GM23338 (cell line): ENCODE results near the gene PGF. TPM values are rescaled to one million over a fixed set of nuclear protein-coding genes. Genes with fewer than 3 reads are reported as not detected.

Source experiments
- ATAC-seq: fragments of 200-7000 bp; cut with Tn5 transposase; 3 replicates; pipeline ENCODE4 v1.9.1; 2020
- DNase-seq: peaks from one replicate; pipeline ENCODE4 v3.0.0-alpha.2; 2015; ENCODE audit warnings: low spot score
- H2AFZ ChIP-seq: fragments of 200-600 bp; sonication (generic); 2 replicates; pipeline ENCODE4 v1.8.0; 2016; ENCODE audit warnings: antibody characterized with exemption, mild to moderate bottlenecking, moderate library complexity
- H3F3A ChIP-seq: fragments of 200-600 bp; sonication (generic); replicated peaks from 2 replicates; pipeline ENCODE4 v1.8.0; 2017; ENCODE audit warnings: antibody characterized with exemption, mixed run types, low read depth
- H3K27ac ChIP-seq: fragments of 200-600 bp; sonication (generic); 2 replicates; pipeline ENCODE4 v1.6.1; 2016; ENCODE audit warnings: low read depth
- H3K27me3 ChIP-seq: fragments of 200-600 bp; sonication (generic); 2 replicates; pipeline ENCODE4 v1.8.0; 2016; ENCODE audit warnings: mild to moderate bottlenecking, mixed run types, moderate library complexity; ENCODE audit not compliant: insufficient read depth
- H3K36me3 ChIP-seq: fragments of 200-600 bp; sonication (generic); 2 replicates; pipeline ENCODE4 v1.8.0; 2016; ENCODE audit warnings: mild to moderate bottlenecking; ENCODE audit not compliant: insufficient read depth
- H3K4me1 ChIP-seq: fragments of 200-600 bp; sonication (generic); 2 replicates; pipeline ENCODE4 v1.8.0; 2016; ENCODE audit warnings: mild to moderate bottlenecking, moderate library complexity; ENCODE audit not compliant: insufficient read depth
- H3K4me2 ChIP-seq: fragments of 200-600 bp; sonication (generic); 2 replicates; pipeline ENCODE4 v1.7.1; 2017; ENCODE audit warnings: mixed run types
- H3K4me3 ChIP-seq: fragments of 200-600 bp; sonication (generic); 2 replicates; pipeline ENCODE4 v1.6.1; 2016; ENCODE audit warnings: mixed run types
- H3K79me2 ChIP-seq: fragments of 200-600 bp; sonication (generic); replicated peaks from 2 replicates; pipeline ENCODE4 v1.8.0; 2017; ENCODE audit warnings: mild to moderate bottlenecking; ENCODE audit not compliant: insufficient read depth
- H3K9me2 ChIP-seq: fragments of 200-600 bp; sonication (generic); 2 replicates; pipeline ENCODE4 v1.8.0; 2017; ENCODE audit not compliant: insufficient read depth
- H4K20me1 ChIP-seq: fragments of 200-600 bp; sonication (generic); replicated peaks from 2 replicates; pipeline ENCODE4 v1.8.0; 2017; ENCODE audit warnings: mild to moderate bottlenecking; ENCODE audit not compliant: insufficient read depth
- H3K27ac Mint-ChIP-seq: 2 replicates; pipeline ENCODE4 v1.8.0; 2020; ENCODE audit warnings: inconsistent platforms, mild to moderate bottlenecking, moderate library complexity, mixed read lengths
- H3K27me3 Mint-ChIP-seq: 3 replicates; pipeline ENCODE4 v1.8.0; 2022; ENCODE audit warnings: low read depth, mild to moderate bottlenecking, moderate library complexity, mixed read lengths, inconsistent platforms; ENCODE audit not compliant: insufficient read depth, poor library complexity
- H3K36me3 Mint-ChIP-seq: 3 replicates; pipeline ENCODE4 v1.8.0; 2021; ENCODE audit warnings: low read depth, mild to moderate bottlenecking, inconsistent platforms, moderate library complexity, mixed read lengths
- H3K4me1 Mint-ChIP-seq: 3 replicates; pipeline ENCODE4 v1.8.0; 2020; ENCODE audit warnings: mild to moderate bottlenecking, inconsistent platforms, mixed read lengths
- H3K4me3 Mint-ChIP-seq: 3 replicates; pipeline ENCODE4 v1.8.0; 2021; ENCODE audit warnings: moderate library complexity, mild to moderate bottlenecking, inconsistent platforms, mixed read lengths
- H3K9me3 Mint-ChIP-seq: 3 replicates; pipeline ENCODE4 v1.8.0; 2020; ENCODE audit warnings: moderate library complexity, mild to moderate bottlenecking, inconsistent platforms, mixed read lengths
- CREB1 ChIP-seq: fragments of 250-450 bp; sonication (Bioruptor Pico); IDR thresholded peaks from 2 replicates; pipeline ENCODE4 v1.5.0; 2020; ENCODE audit warnings: low read depth, mild to moderate bottlenecking, moderate library complexity
- EZH2 ChIP-seq: fragments of 200-600 bp; sonication (generic); IDR thresholded peaks from one replicate; pipeline ENCODE4 v1.8.0; 2017; ENCODE audit warnings: antibody characterized with exemption, mild to moderate bottlenecking, low read depth; ENCODE audit not compliant: unreplicated experiment
- JUNB ChIP-seq: IDR thresholded peaks from one replicate; pipeline ENCODE4 v1.6.1; 2016; ENCODE audit warnings: antibody characterized with exemption; ENCODE audit not compliant: unreplicated experiment
- NANOG ChIP-seq: IDR thresholded peaks from 2 replicates; pipeline ENCODE4 v1.6.1; 2016; ENCODE audit warnings: antibody characterized with exemption, borderline replicate concordance
- POLR2AphosphoS5 ChIP-seq: IDR thresholded peaks from 2 replicates; pipeline ENCODE4 v1.6.1; 2016; ENCODE audit warnings: antibody characterized with exemption, low read depth
- STAT1 ChIP-seq: IDR thresholded peaks from one replicate; pipeline ENCODE4 v1.6.1; 2016; ENCODE audit warnings: antibody characterized with exemption; ENCODE audit not compliant: unreplicated experiment
- ZNF114 ChIP-seq: fragments of 250-450 bp; sonication (Bioruptor Pico); IDR thresholded peaks from 2 replicates; pipeline ENCODE4 v1.5.0; 2020; ENCODE audit warnings: mild to moderate bottlenecking, moderate library complexity
- polyA plus RNA-seq: library from polyadenylated mRNA; unstranded; fragments of >200 nt; fragmentation: Nextera tagmentation; extraction: Ambion mirVana; gene quantifications from 2 replicates; pipeline ENCODE4 v1.2.1, GENCODE V29; 2016
- total RNA-seq: library from RNA; depleted of rRNA; stranded (reverse); fragments of >200 nt; shearing (Covaris generic); gene quantifications from 2 replicates; pipeline ENCODE4 v1.2.3, GENCODE V29; 2014
- TF ChIP-seq, protein P1 (sequence below): fragments of 250-450 bp; sonication (Bioruptor Pico); IDR thresholded peaks from 2 replicates; pipeline ENCODE4 v1.5.0; 2020; ENCODE audit warnings: mild to moderate bottlenecking, moderate library complexity
- TF ChIP-seq, protein P2 (sequence below): IDR thresholded peaks from 2 replicates; pipeline ENCODE4 v1.6.1; 2016; ENCODE audit warnings: antibody characterized with exemption
- TF ChIP-seq, protein P3 (sequence below), 2 experiments: fragments of 200-600 bp in 1 of 2; sonication (generic) in 1 of 2; conservative IDR thresholded peaks; 2 replicates each; pipeline versions ENCODE4 v1.5.1 to v1.6.1; 2016 to 2017; ENCODE audit warnings: antibody characterized with exemption in 2 of 2, low read depth in 2 of 2, mild to moderate bottlenecking in 2 of 2, moderate library complexity in 1 of 2

Gene PGF
- total and polyA plus RNA-seq, 2 experiments from 2014 or later: 2.9 to 6.3 TPM

- Histone ChIP-seq H3F3A (no peaks in the 10 kb centered on the region), H3K4me1 (no peaks in the 10 kb centered on the region; the same call in 1 of the 2 replicates), H3K27ac (no peak overlapping the region), H4K20me1 (no peaks in the 10 kb centered on the region), H3K36me3 (no peaks in the 10 kb centered on the region), H3K79me2 (no peaks in the 10 kb centered on the region), H3K27me3 (no peaks in the 10 kb centered on the region), H2AFZ (no peak overlapping the region), H3K4me2 (no peak overlapping the region), H3K4me3 (no peak overlapping the region), H3K9me2 (no peaks in the 10 kb centered on the region)
- ATAC-seq (no peak), DNase-seq (no peak)
- no peak overlapping the region for H3K27ac Mint-ChIP-seq
- H3K9me3 Mint-ChIP-seq: no peaks in the 10 kb centered on the region
- H3K4me3 Mint-ChIP-seq: no peak overlapping the region
- peaks cover 15% of the 10 kb centered on the region for H3K27me3 Mint-ChIP-seq
- no peaks in the 10 kb centered on the region; the same call in 2 of the 3 replicates for H3K36me3 Mint-ChIP-seq
- TF ChIP-seq, protein P1, sequence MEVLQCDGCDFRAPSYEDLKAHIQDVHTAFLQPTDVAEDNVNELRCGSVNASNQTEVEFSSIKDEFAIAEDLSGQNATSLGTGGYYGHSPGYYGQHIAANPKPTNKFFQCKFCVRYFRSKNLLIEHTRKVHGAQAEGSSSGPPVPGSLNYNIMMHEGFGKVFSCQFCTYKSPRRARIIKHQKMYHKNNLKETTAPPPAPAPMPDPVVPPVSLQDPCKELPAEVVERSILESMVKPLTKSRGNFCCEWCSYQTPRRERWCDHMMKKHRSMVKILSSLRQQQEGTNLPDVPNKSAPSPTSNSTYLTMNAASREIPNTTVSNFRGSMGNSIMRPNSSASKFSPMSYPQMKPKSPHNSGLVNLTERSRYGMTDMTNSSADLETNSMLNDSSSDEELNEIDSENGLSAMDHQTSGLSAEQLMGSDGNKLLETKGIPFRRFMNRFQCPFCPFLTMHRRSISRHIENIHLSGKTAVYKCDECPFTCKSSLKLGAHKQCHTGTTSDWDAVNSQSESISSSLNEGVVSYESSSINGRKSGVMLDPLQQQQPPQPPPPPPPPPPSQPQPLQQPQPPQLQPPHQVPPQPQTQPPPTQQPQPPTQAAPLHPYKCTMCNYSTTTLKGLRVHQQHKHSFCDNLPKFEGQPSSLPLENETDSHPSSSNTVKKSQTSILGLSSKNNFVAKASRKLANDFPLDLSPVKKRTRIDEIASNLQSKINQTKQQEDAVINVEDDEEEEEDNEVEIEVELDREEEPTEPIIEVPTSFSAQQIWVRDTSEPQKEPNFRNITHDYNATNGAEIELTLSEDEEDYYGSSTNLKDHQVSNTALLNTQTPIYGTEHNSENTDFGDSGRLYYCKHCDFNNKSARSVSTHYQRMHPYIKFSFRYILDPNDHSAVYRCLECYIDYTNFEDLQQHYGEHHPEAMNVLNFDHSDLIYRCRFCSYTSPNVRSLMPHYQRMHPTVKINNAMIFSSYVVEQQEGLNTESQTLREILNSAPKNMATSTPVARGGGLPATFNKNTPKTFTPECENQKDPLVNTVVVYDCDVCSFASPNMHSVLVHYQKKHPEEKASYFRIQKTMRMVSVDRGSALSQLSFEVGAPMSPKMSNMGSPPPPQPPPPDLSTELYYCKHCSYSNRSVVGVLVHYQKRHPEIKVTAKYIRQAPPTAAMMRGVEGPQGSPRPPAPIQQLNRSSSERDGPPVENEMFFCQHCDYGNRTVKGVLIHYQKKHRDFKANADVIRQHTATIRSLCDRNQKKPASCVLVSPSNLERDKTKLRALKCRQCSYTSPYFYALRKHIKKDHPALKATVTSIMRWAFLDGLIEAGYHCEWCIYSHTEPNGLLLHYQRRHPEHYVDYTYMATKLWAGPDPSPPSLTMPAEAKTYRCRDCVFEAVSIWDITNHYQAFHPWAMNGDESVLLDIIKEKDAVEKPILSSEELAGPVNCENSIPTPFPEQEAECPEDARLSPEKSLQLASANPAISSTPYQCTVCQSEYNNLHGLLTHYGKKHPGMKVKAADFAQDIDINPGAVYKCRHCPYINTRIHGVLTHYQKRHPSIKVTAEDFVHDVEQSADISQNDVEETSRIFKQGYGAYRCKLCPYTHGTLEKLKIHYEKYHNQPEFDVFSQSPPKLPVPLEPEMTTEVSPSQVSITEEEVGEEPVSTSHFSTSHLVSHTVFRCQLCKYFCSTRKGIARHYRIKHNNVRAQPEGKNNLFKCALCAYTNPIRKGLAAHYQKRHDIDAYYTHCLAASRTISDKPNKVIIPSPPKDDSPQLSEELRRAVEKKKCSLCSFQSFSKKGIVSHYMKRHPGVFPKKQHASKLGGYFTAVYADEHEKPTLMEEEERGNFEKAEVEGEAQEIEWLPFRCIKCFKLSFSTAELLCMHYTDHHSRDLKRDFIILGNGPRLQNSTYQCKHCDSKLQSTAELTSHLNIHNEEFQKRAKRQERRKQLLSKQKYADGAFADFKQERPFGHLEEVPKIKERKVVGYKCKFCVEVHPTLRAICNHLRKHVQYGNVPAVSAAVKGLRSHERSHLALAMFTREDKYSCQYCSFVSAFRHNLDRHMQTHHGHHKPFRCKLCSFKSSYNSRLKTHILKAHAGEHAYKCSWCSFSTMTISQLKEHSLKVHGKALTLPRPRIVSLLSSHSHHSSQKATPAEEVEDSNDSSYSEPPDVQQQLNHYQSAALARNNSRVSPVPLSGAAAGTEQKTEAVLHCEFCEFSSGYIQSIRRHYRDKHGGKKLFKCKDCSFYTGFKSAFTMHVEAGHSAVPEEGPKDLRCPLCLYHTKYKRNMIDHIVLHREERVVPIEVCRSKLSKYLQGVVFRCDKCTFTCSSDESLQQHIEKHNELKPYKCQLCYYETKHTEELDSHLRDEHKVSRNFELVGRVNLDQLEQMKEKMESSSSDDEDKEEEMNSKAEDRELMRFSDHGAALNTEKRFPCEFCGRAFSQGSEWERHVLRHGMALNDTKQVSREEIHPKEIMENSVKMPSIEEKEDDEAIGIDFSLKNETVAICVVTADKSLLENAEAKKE (CRISPR knock-in tag): no peak
- no peak for TF ChIP-seq JUNB
- TF ChIP-seq EZH2: no peak
- TF ChIP-seq, protein P2, sequence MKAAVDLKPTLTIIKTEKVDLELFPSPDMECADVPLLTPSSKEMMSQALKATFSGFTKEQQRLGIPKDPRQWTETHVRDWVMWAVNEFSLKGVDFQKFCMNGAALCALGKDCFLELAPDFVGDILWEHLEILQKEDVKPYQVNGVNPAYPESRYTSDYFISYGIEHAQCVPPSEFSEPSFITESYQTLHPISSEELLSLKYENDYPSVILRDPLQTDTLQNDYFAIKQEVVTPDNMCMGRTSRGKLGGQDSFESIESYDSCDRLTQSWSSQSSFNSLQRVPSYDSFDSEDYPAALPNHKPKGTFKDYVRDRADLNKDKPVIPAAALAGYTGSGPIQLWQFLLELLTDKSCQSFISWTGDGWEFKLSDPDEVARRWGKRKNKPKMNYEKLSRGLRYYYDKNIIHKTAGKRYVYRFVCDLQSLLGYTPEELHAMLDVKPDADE: no peak
- TF ChIP-seq NANOG: no peak
- no peak for TF ChIP-seq ZNF114
- TF ChIP-seq, protein P3, sequence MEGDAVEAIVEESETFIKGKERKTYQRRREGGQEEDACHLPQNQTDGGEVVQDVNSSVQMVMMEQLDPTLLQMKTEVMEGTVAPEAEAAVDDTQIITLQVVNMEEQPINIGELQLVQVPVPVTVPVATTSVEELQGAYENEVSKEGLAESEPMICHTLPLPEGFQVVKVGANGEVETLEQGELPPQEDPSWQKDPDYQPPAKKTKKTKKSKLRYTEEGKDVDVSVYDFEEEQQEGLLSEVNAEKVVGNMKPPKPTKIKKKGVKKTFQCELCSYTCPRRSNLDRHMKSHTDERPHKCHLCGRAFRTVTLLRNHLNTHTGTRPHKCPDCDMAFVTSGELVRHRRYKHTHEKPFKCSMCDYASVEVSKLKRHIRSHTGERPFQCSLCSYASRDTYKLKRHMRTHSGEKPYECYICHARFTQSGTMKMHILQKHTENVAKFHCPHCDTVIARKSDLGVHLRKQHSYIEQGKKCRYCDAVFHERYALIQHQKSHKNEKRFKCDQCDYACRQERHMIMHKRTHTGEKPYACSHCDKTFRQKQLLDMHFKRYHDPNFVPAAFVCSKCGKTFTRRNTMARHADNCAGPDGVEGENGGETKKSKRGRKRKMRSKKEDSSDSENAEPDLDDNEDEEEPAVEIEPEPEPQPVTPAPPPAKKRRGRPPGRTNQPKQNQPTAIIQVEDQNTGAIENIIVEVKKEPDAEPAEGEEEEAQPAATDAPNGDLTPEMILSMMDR (conservative IDR thresholded peaks at IDR 0.05; ENCODE audit: low read depth in 2 of 2): no peak
- no peak for TF ChIP-seq STAT1
- no peak for TF ChIP-seq CREB1 (CRISPR knock-in tag)
- TF ChIP-seq POLR2AphosphoS5: no peak
- peaks cover 12% of the 10 kb centered on the region for H3K4me1 Mint-ChIP-seq
Measured at GRCh38 chr14:74964787-74965485, 9.5 kb upstream of the PGF start.
